GM12873 (cell line): ENCODE measurements around the gene OGFRL1.

ENCODE experiments used
- CTCF ChIP-seq: IDR thresholded peaks from 2 replicates; pipeline ENCODE4 v1.5.1; 2012; ENCODE audit warnings: low read depth, mild to moderate bottlenecking, moderate library complexity, low read length, control low read depth; ENCODE audit not compliant: insufficient read depth; ENCODE audit errors: missing control alignments

The OGFRL1 gene

GRCh38 chr6:71333697-71334096, 45.1 kb downstream of the OGFRL1 start:
- no peak for TF ChIP-seq CTCF

GRCh38 chr6:71334768-71335167, 46.2 kb downstream of the OGFRL1 start:
- TF ChIP-seq CTCF: no peak

DNA sequence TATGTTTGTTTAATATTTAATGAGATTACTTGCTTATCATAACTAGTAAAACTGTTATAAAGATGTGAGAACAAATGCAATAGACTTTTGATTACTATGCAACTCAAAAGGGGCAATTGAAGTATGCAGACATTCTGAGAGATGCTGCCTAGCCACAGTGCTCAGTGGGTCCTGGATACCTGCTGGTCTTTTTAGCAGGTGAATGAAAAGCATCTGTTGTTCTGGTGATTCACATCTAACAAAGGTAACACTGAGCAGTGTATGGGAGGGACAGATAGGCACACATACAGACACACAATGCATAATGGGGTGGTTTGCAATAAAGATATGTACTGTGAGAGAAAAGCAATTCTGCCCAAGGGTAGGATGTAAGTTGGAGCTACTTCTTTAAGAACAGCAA, 46.9 kb downstream of the OGFRL1 start:
- TF ChIP-seq CTCF: no peak

GRCh38 chr6:71336901-71337300, 48.3 kb downstream of the OGFRL1 start:
- no peak for TF ChIP-seq CTCF

DNA sequence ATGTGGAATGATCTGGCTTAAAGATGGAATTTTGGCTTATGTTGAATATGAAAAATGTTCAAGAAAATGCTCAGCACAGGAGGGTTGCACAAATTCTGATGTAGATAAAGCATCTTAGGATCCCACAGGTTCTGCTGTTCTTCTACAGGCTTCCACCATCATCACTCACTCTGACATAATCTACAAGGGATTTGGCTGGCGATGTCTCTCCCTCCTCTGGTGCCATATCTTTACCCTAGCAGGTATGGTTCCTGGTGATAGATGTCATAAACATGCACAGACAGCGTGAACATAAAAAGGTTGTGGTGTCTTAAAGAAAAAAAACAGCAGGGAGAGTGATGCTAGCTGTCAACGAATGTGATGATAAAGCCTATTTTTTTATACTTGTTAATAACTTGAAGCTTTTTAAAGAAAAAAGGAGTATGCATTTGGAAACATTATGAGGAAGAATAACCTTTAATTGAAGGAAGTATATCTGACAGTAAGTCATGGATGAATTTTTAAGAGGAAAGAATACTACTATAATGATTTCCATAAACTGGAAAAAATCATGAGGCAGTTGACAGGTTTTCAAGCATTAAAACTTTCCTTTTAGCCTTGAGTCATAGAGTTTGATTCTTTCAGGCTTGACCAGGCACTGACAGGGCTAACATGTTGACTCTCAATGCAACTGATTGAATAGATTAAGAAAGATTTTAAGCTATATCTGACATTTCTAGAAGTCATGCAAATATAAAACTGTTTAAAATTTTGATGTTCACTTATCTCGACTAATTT, 50.1 kb downstream of the OGFRL1 start:
- no peak for TF ChIP-seq CTCF

GRCh38 chr6:71342772-71343171, 54.2 kb downstream of the OGFRL1 start:
- no peak for TF ChIP-seq CTCF

DNA sequence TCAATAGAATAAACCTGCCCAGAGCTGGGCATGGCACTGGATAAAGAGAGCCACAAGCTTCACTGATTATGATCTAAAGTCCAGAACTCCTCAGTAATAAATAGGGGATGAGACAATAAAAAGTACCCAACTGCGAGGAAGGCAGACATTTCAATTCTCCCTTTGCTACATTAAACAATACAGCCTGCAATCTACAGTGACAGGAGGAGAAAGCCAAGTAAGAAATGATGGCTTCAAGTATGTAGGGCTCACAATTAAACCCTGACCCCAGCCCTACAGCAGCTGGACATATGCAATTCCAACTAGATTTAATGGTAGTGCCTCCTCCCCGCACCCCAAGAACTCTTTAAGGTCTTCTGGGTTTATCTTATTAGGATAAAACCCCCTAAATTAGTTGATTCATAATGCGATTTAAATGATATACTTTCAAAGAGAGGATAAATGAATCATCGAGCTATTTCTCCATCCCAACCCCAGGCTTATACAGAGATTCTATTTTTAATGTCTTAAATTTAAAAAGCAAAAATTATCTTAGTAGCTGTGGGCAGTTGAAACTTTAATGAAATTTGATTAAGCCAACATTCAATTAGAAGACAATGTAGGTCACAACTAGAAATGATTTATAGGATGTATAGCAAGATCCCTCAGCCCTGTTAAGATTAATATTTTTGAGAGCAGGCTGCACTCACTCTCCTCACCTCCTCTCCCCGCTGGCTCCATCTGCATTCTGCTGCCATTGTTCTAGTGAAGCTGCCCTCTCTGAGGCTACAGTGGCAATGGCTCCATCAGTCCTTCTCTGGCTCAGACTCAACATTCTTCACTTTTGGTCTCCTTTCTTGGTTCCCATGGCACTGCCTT, 57.1 kb downstream of the OGFRL1 start:
- TF ChIP-seq CTCF: no peak
